Stomach (tissue), 9 donors: ENCODE results near the gene SUPT16H. TPM values are rescaled to one million over a fixed set of nuclear protein-coding genes. Genes with fewer than 3 reads are reported as not detected.
"Not testable (repeated sequence)": the region's sequence is repeated elsewhere in the genome, so short reads cannot be mapped to it uniquely, and the experiment has no call there.

Experiments used
- DNase-seq, 2 donors: peaks; one replicate each; pipeline versions ENCODE4 v3.0.0 to v3.0.0-alpha.2; 2013 to 2019
- H3K27ac ChIP-seq, 5 donors: fragments of 200-600 bp in 4 of 5; sonication (generic) in 4 of 5; one replicate each; pipeline ENCODE4 v1.5.1; 2013 to 2019; ENCODE audit warnings: mild to moderate bottlenecking in 1 of 5, moderate library complexity in 1 of 5
- H3K27me3 ChIP-seq, 3 donors: fragments of 200-600 bp; sonication (generic); one replicate each; pipeline ENCODE4 v1.5.1; 2017 to 2019; ENCODE audit warnings: mixed run types in 1 of 3
- H3K36me3 ChIP-seq, 4 donors: fragments of 200-600 bp; sonication (generic); 1 replicate in 3 of 4; 2 replicates in 1 of 4; pipeline ENCODE4 v1.5.1; 2016 to 2019
- H3K4me1 ChIP-seq, 4 donors: fragments of 200-600 bp; sonication (generic); one replicate each; pipeline ENCODE4 v1.5.1; 2016 to 2019
- H3K4me3 ChIP-seq, 4 donors: fragments of 200-600 bp; sonication (generic) in 3 of 4; one replicate each; pipeline ENCODE4 v1.5.1; 2016 to 2019; ENCODE audit warnings: mild to moderate bottlenecking in 1 of 4
- H3K9me3 ChIP-seq, 4 donors: fragments of 200-600 bp; sonication (generic); one replicate each; pipeline ENCODE4 v1.5.1; 2016 to 2019
- EP300 ChIP-seq: sonication (generic); formaldehyde crosslinking; IDR thresholded peaks from one replicate; pipeline ENCODE4 v1.6.1; 2017; ENCODE audit warnings: antibody characterized with exemption
- POLR2A ChIP-seq, 4 donors: fragments of 450-650 bp; IDR thresholded peaks; one replicate each; pipeline ENCODE4 v1.6.1; 2016; ENCODE audit warnings: antibody characterized with exemption in 4 of 4, control low read depth in 2 of 4, mild to moderate bottlenecking in 1 of 4, moderate library complexity in 1 of 4
- POLR2AphosphoS5 ChIP-seq, 3 donors: sonication (generic); formaldehyde crosslinking; IDR thresholded peaks; one replicate each; pipeline ENCODE4 v1.6.1; 2016; ENCODE audit warnings: antibody characterized with exemption in 3 of 3
- WGBS, 5 donors: extraction: QIAGEN DNeasy Blood & Tissue Kit in 3 of 5; methylation state at CpG; one replicate each; pipeline versions ENCODE4 v1.1.5 to v1.1.7; 2013 to 2018; 5-methylcytosine and 5-hydroxymethylcytosine counted together
- intact Hi-C: fragments of 100-400 bp; cut with DNase I; formaldehyde crosslinking; loops from one replicate; pipeline ENCODE4 v1.15.1; 2023; ENCODE audit warnings: low total_unique reads
- polyA plus RNA-seq, 3 donors: library from polyadenylated mRNA; stranded (reverse); fragments of 200-250 nt; gene quantifications; one replicate each; pipeline ENCODE4 v1.2.3, GENCODE V29; 2013
- total RNA-seq, 5 donors: library from RNA; depleted of rRNA; stranded (reverse); fragments of >200 nt; gene quantifications; one replicate each; pipeline versions ENCODE4 v1.1.0 to v1.2.3, GENCODE V29; 2014 to 2016
- TF ChIP-seq, protein P1 (sequence below), 7 experiments: fragments of 450-650 bp in 4 of 7; fragments of 200-600 bp in 3 of 7; sonication (generic) in 3 of 7; IDR thresholded peaks; one replicate each; pipeline ENCODE4 v1.5.1; 2016 to 2019; ENCODE audit warnings: antibody characterized with exemption in 7 of 7, control low read depth in 2 of 7, mild to moderate bottlenecking in 1 of 7
- donor health status: healthy with polysubstance abuse.
- donor health status: Bipolar disorder and iron deficiency.
- donor health status: healthy.

Gene SUPT16H
- total and polyA plus RNA-seq, 8 donors, result 14.2 to 76.2 (median 34.6) TPM

- no peak for DNase-seq
- peaks cover 7 to 30% (median 27%) of the 10 kb centered on the region in 4 donors for H3K36me3 ChIP-seq
- peaks cover 6 to 49% (median 40%) of the 10 kb centered on the region in 4 donors for H3K4me1 ChIP-seq
- H3K27me3 ChIP-seq, result no peaks in the 10 kb centered on the region
- no peaks in the 10 kb centered on the region for H3K9me3 ChIP-seq
- TF ChIP-seq, protein P1, sequence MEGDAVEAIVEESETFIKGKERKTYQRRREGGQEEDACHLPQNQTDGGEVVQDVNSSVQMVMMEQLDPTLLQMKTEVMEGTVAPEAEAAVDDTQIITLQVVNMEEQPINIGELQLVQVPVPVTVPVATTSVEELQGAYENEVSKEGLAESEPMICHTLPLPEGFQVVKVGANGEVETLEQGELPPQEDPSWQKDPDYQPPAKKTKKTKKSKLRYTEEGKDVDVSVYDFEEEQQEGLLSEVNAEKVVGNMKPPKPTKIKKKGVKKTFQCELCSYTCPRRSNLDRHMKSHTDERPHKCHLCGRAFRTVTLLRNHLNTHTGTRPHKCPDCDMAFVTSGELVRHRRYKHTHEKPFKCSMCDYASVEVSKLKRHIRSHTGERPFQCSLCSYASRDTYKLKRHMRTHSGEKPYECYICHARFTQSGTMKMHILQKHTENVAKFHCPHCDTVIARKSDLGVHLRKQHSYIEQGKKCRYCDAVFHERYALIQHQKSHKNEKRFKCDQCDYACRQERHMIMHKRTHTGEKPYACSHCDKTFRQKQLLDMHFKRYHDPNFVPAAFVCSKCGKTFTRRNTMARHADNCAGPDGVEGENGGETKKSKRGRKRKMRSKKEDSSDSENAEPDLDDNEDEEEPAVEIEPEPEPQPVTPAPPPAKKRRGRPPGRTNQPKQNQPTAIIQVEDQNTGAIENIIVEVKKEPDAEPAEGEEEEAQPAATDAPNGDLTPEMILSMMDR (IDR thresholded peaks at IDR 0.05), result no peak
- no peak for TF ChIP-seq POLR2A (IDR thresholded peaks at IDR 0.05)
- no peak for TF ChIP-seq POLR2AphosphoS5 (IDR thresholded peaks at IDR 0.05)
- no peak for TF ChIP-seq EP300
- intact Hi-C loops, result loop anchor here (10.0 kb wide), 1 partner anchor 147 kb away; no protein-coding TSS in a partner anchor
- no peak overlapping the region for H3K27ac ChIP-seq
- no peak overlapping the region for H3K4me3 ChIP-seq
Measured at GRCh38 chr14:21382095-21382494, 1.7 kb downstream of the SUPT16H start.

DNA sequence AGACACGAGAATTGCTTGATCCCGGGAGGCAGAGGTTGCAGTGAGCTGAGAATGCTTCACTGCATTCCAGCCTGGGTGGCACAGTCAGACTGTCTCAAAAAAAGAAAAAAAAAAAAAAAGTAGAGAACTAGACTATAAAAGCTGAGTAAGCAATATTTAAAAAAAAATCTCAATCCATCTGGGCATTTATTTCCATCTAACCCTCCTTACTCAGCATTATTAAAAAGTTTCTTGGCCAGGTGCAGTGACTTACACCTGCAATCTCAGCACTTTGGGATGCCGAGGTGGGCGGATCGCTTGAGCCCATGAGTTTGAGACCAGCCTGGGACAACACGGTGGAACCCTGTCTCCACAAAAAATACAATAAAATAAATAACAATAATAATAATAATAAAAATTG is 4.5 kb downstream of the SUPT16H start:
- intact Hi-C loops, result no loop called here
- Histone ChIP-seq H3K36me3 (peaks cover 0 to 19% (median 12%) of the 10 kb centered on the region in 4 donors), H3K9me3 (no peaks in the 10 kb centered on the region), H3K4me1 (peaks cover 6 to 40% (median 28%) of the 10 kb centered on the region in 4 donors), H3K27me3 (no peaks in the 10 kb centered on the region), H3K4me3 (no peak overlapping the region), H3K27ac (no peak overlapping the region)
- TF ChIP-seq, protein P1 (IDR thresholded peaks at IDR 0.05), result no peak
- TF ChIP-seq EP300 (no peak), POLR2A (IDR thresholded peaks at IDR 0.05) (no peak), POLR2AphosphoS5 (IDR thresholded peaks at IDR 0.05) (no peak)
- 89 to 92% (median 91%) methylated on average over 6 of the region's 6 CpGs for WGBS, 5 donors
- no peak for DNase-seq

DNA sequence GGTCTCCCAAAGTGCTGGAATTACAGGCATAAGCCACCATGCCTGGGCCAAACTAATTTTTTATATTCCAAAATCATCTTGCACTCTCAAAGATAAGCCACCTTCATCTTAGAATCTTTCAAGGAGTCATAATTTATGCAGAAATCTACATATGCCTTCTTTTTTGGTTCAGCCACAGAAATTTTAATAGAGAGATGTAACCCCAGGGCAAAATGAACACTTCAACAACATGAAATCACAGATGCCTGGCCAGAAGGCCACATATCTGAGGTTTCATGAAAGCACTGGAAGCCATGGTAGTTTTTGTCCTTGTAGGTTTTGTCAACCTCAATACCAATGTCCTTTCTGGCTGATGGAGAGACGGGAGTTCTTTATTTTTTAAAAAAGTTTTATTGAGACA is 9.8 kb downstream of the SUPT16H start:
- H3K36me3 ChIP-seq, result peaks cover 17 to 62% (median 54%) of the 10 kb centered on the region in 4 donors
- no peak for DNase-seq
- no peaks in the 10 kb centered on the region for H3K9me3 ChIP-seq
- TF ChIP-seq EP300 (no peak), POLR2AphosphoS5 (IDR thresholded peaks at IDR 0.05) (no peak), POLR2A (IDR thresholded peaks at IDR 0.05) (no peak)
- TF ChIP-seq, protein P1 (IDR thresholded peaks at IDR 0.05), result no peak
- no peaks in the 10 kb centered on the region for H3K27me3 ChIP-seq
- no peak overlapping the region for H3K27ac ChIP-seq
- H3K4me3 ChIP-seq, result no peak overlapping the region
- 92 to 98% (median 95%) methylated on average over 1 of the region's 1 CpG for WGBS, 5 donors
- intact Hi-C loops, result no loop called here
- no peaks in the 10 kb centered on the region for H3K4me1 ChIP-seq

GRCh38 chr14:21372814-21373213 is 11.0 kb downstream of the SUPT16H start:
- H3K27me3 ChIP-seq, H3K27ac ChIP-seq, DNase-seq, H3K4me1 ChIP-seq, H3K4me3 ChIP-seq, H3K9me3 ChIP-seq, intact Hi-C loops: not testable (repeated sequence)
- H3K36me3 ChIP-seq, result peaks cover 29 to 71% (median 64%) of the 10 kb centered on the region in 4 donors
- 90 to 100% (median 96%) methylated on average over 1 of the region's 1 CpG for WGBS, 5 donors

DNA sequence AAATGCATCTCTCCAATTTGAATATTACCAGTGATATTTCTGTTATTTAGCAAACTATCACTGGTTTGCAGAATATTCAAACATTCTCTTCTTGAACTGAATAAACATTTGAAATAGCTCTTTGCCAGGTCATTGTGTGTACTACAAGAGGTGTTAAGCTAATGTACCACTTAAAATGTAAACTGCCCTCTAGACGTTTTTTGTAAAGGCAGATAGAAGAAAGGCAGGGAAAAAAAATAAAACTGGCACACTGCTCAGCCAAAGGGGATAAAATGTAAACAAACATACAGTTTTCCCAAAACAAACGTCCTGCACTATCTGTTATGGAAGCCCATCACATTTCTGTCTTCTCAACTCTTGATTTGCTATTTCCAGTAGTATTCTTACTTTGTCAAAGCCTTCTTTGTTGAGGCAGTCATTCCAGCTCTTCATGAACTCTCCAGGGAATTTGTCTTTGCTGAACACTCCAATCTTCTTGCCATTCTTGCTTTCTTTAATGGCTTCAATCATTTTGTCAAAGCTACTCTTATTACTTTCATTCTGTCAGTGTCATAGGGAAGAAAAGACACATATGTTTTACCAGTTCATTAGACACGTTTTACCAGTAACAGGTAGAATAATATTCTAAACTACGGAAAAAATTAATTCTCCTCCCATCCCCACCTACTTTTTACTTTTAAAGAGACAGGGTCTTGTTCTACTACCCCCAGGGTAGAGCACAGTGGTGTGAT is 13.7 kb downstream of the SUPT16H start:
- peaks cover 52 to 82% (median 81%) of the 10 kb centered on the region in 4 donors for H3K36me3 ChIP-seq
- H3K4me1 ChIP-seq, result no peaks in the 10 kb centered on the region
- WGBS, 5 donors, result 51 to 64% (median 61%) methylated on average over 4 of the region's 4 CpGs
- DNase-seq, result no peak
- H3K27ac ChIP-seq, result no peak overlapping the region
- H3K27me3 ChIP-seq, result no peaks in the 10 kb centered on the region
- no peak overlapping the region for H3K4me3 ChIP-seq
- intact Hi-C loops, result no loop called here
- H3K9me3 ChIP-seq, result no peaks in the 10 kb centered on the region
- no peak for TF ChIP-seq POLR2AphosphoS5 (IDR thresholded peaks at IDR 0.05)
- no peak for TF ChIP-seq POLR2A (IDR thresholded peaks at IDR 0.05)
- TF ChIP-seq, protein P1 (IDR thresholded peaks at IDR 0.05), result no peak
- no peak for TF ChIP-seq EP300
